NK-92 (cell line): ENCODE data around the gene FLT3LG.
A peak's percentile ranks its signal among the peaks of the same experiment; 100 is the strongest.
"Not testable (repeated sequence)": the region's sequence is repeated elsewhere in the genome, so short reads cannot be mapped to it uniquely, and the experiment has no call there.

Experiments used
- DNase-seq: peaks from one replicate; lab custom pipeline; 2025; ENCODE audit not compliant: unreplicated experiment; lab: John Stamatoyannopoulos, UW

Gene FLT3LG

GRCh38 chr19:49440439-49441209 is 33.4 kb upstream of the FLT3LG start:
- no peak for DNase-seq

- DNase-seq: no peak
These were observed 32.6 kb upstream of the FLT3LG start, which contains the start of gene SLC17A7 for GRCh38 chr19:49441210-49441959. TSS of gene SLC17A7 (minus strand) at chr19:49441527. CDS start at chr19:49441379, 148 bp downstream.

GRCh38 chr19:49441960-49442350 is 32.1 kb upstream of the FLT3LG start:
- DNase-seq: no peak

GRCh38 chr19:49442354-49442753 is 31.7 kb upstream of the FLT3LG start:
- no peak for DNase-seq

GRCh38 chr19:49442771-49443365 is 31.1 kb upstream of the FLT3LG start:
- DNase-seq: no peak

GRCh38 chr19:49443366-49444099 is 30.5 kb upstream of the FLT3LG start:
- DNase-seq: peak; percentile 40

GRCh38 chr19:49444100-49444700 is 29.8 kb upstream of the FLT3LG start:
- DNase-seq: not testable (repeated sequence)

- no peak for DNase-seq
These were observed 28.0 kb upstream of the FLT3LG start for GRCh38 chr19:49445997-49446396.

GRCh38 chr19:49447485-49448431 is 26.3 kb upstream of the FLT3LG start:
- no peak for DNase-seq

GRCh38 chr19:49448432-49448786 is 25.6 kb upstream of the FLT3LG start:
- no peak for DNase-seq

GRCh38 chr19:49450405-49450804 is 23.6 kb upstream of the FLT3LG start:
- DNase-seq: no peak

- peak; percentile 72 for DNase-seq
These were observed 22.4 kb upstream of the FLT3LG start, which contains the start of gene PIH1D1 for GRCh38 chr19:49451430-49452181. TSS of gene PIH1D1 (minus strand) at chr19:49451814. CDS start at chr19:49451574, 240 bp downstream.

- peak; percentile 85 for DNase-seq
These were observed 20.8 kb upstream of the FLT3LG start, which contains the start of gene ALDH16A1 for GRCh38 chr19:49453013-49453756. TSS of gene ALDH16A1 (plus strand) at chr19:49453225. CDS start at chr19:49453332, 107 bp downstream.

GRCh38 chr19:49453757-49454240 is 20.2 kb upstream of the FLT3LG start:
- no peak for DNase-seq

- DNase-seq: no peak
These were observed 18.2 kb upstream of the FLT3LG start for GRCh38 chr19:49455773-49456172.

GRCh38 chr19:49456326-49456725 is 17.7 kb upstream of the FLT3LG start:
- DNase-seq: no peak

GRCh38 chr19:49458567-49458903 is 15.5 kb upstream of the FLT3LG start:
- no peak for DNase-seq

- no peak for DNase-seq
These were observed 14.6 kb upstream of the FLT3LG start for GRCh38 chr19:49459388-49459787.
